PC-3 (cell line): ENCODE results near the gene DOK5. TPM values are rescaled to one million over a fixed set of nuclear protein-coding genes. Genes with fewer than 3 reads are reported as not detected.

Experiments used
- ATAC-seq: fragments of 200-7000 bp; cut with Tn5 transposase; 2 replicates; pipeline ENCODE4 v1.9.1; 2020; ENCODE audit warnings: mild to moderate bottlenecking, moderate library complexity
- BruUV-seq: library from RNA; stranded (reverse); fragments of 400-500 nt; replicated peaks from 2 replicates; lab custom pipeline; 2021; lab: Mats Ljungman, UMichigan
- CTCF ChIA-PET: fragments of 300-600 bp; sonication (Branson Sonifier 250); formaldehyde crosslinking; loops from one replicate; lab custom pipeline; 2022; ENCODE audit warnings: antibody characterized with exemption; lab: Charles Lee
- POLR2A ChIA-PET: fragments of 300-600 bp; sonication (Branson Sonifier 250); formaldehyde crosslinking; loops from one replicate; lab custom pipeline; 2022; ENCODE audit warnings: antibody characterized with exemption; ENCODE audit not compliant: unreplicated experiment; lab: Charles Lee
- DNase-seq: peaks from one replicate; pipeline ENCODE4 v3.0.0-alpha.2; 2015
- H2AFZ ChIP-seq: fragments of 300-600 bp; sonication (generic); 2 replicates; pipeline ENCODE4 v1.6.0; 2016; ENCODE audit warnings: antibody characterized with exemption, low read length
- H3F3A ChIP-seq: fragments of 300-600 bp; sonication (generic); one replicate; pipeline ENCODE4 v1.6.0; 2017; ENCODE audit warnings: antibody characterized with exemption, low read length, control low read depth, mild to moderate bottlenecking; ENCODE audit not compliant: unreplicated experiment
- H3K27ac ChIP-seq: fragments of 300-600 bp; sonication (generic); 2 replicates; pipeline ENCODE4 v1.5.1; 2016; ENCODE audit warnings: mild to moderate bottlenecking, low read length
- H3K27me3 ChIP-seq: fragments of 300-600 bp; sonication (generic); 2 replicates; pipeline ENCODE4 v1.6.1; 2016; ENCODE audit warnings: low read length, mixed read lengths
- H3K36me3 ChIP-seq: fragments of 300-600 bp; sonication (generic); 2 replicates; pipeline ENCODE4 v1.6.1; 2016; ENCODE audit warnings: low read depth, mixed run types, low read length, mixed read lengths
- H3K4me1 ChIP-seq: fragments of 300-600 bp; sonication (generic); 2 replicates; pipeline ENCODE4 v1.5.1; 2016; ENCODE audit warnings: low read length; ENCODE audit not compliant: insufficient read depth
- H3K4me2 ChIP-seq: fragments of 300-600 bp; sonication (generic); 2 replicates; pipeline ENCODE4 v1.6.0; 2016; ENCODE audit warnings: low read length
- H3K4me3 ChIP-seq: fragments of 300-600 bp; sonication (generic); 2 replicates; pipeline ENCODE4 v1.5.1; 2016; ENCODE audit warnings: mild to moderate bottlenecking, low read length, mixed read lengths
- H3K79me2 ChIP-seq: fragments of 300-600 bp; sonication (generic); 2 replicates; pipeline ENCODE4 v1.6.1; 2017; ENCODE audit warnings: low read length, mixed read lengths
- H3K9ac ChIP-seq: fragments of 300-600 bp; sonication (generic); 2 replicates; pipeline ENCODE4 v1.6.0; 2016; ENCODE audit warnings: mild to moderate bottlenecking, low read length
- H3K9me2 ChIP-seq: fragments of 300-600 bp; sonication (generic); replicated peaks from 2 replicates; pipeline ENCODE4 v1.6.1; 2016; ENCODE audit warnings: mixed run types, low read length, mixed read lengths
- H3K9me3 ChIP-seq: fragments of 300-600 bp; sonication (generic); 2 replicates; pipeline ENCODE4 v1.6.1; 2016; ENCODE audit warnings: low read length, mixed read lengths
- H4K20me1 ChIP-seq: fragments of 300-600 bp; sonication (generic); 2 replicates; pipeline ENCODE4 v1.6.1; 2016; ENCODE audit warnings: low read length, mixed read lengths
- CTCF ChIP-seq: fragments of 300-600 bp; sonication (generic); conservative IDR thresholded peaks from 2 replicates; pipeline ENCODE4 v1.5.1; 2017; ENCODE audit warnings: antibody characterized with exemption, low read depth, mild to moderate bottlenecking, low read length
- EZH2 ChIP-seq: fragments of 300-600 bp; sonication (generic); IDR thresholded peaks from one replicate; pipeline ENCODE4 v1.6.1; 2017; ENCODE audit warnings: antibody characterized with exemption, mild to moderate bottlenecking, low read length; ENCODE audit not compliant: unreplicated experiment
- EZH2phosphoT487 ChIP-seq: fragments of 300-600 bp; sonication (generic); IDR thresholded peaks from 2 replicates; pipeline ENCODE4 v1.6.1; 2018; ENCODE audit warnings: mild to moderate bottlenecking, antibody characterized with exemption, low read length, borderline replicate concordance
- intact Hi-C: fragments of 100-400 bp; cut with micrococcal nuclease; formaldehyde crosslinking; loops from 2 replicates; pipeline ENCODE4 v1.9.0; 2023
- total RNA-seq: library from RNA; depleted of rRNA; stranded (reverse); fragments of >200 nt; gene quantifications from 2 replicates; pipeline ENCODE4 v1.2.3, GENCODE V29; 2014

Gene DOK5
- total RNA-seq, 1 experiment from 2014 or later: not detected

DNA sequence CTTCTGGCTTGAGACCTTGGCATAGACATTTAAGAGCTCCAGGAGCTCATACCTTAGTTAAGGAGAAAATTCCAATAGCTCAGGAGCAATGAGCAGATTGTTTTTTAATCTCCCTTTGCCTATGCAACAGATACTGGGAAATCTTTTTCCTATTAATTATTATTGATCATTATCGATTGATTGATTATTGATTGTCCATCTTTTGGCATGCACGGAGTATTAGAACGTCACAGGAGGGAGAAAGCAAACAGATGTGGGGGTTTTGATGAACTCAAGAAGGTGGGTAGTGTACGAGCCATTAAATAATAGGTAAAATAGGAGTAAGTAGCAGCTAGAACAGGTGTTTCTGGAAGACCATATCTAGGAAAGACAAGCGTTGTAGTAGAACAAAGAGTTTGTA lies 205.0 kb downstream of the DOK5 start:
- H3K4me2 ChIP-seq: no peak overlapping the region
- H3K9me3 ChIP-seq: no peaks in the 10 kb centered on the region
- no peak for ATAC-seq
- H3K27me3 ChIP-seq: peaks cover 30% of the 10 kb centered on the region
- no peak for DNase-seq
- ChIA-PET POLR2A (no interaction called here), CTCF (no interaction called here)
- no peaks in the 10 kb centered on the region for H3F3A ChIP-seq
- intact Hi-C loops: no loop called here
- no peak for TF ChIP-seq EZH2phosphoT487
- TF ChIP-seq CTCF: no peak
- no peak for TF ChIP-seq EZH2
- BruUV-seq: no TSS peak
- no peaks in the 10 kb centered on the region for H3K79me2 ChIP-seq
- H3K27ac ChIP-seq: no peak overlapping the region
- no peak overlapping the region for H3K4me3 ChIP-seq
- H3K4me1 ChIP-seq: no peaks in the 10 kb centered on the region
- no peaks in the 10 kb centered on the region for H3K36me3 ChIP-seq
- no peak overlapping the region for H3K9ac ChIP-seq
- H3K9me2 ChIP-seq: no peaks in the 10 kb centered on the region
- no peak overlapping the region for H2AFZ ChIP-seq
- H4K20me1 ChIP-seq: no peaks in the 10 kb centered on the region

GRCh38 chr20:54680872-54681619 lies 205.7 kb downstream of the DOK5 start:
- ATAC-seq (no peak), DNase-seq (peak; percentile 75)
- ChIA-PET POLR2A (no interaction called here), CTCF (no interaction called here)
- intact Hi-C loops: no loop called here
- Histone ChIP-seq H3K36me3 (no peaks in the 10 kb centered on the region), H3K9me3 (no peaks in the 10 kb centered on the region), H3K4me2 (no peak overlapping the region), H4K20me1 (no peaks in the 10 kb centered on the region), H3F3A (no peaks in the 10 kb centered on the region), H3K4me3 (no peak overlapping the region), H3K27ac (no peak overlapping the region), H3K27me3 (peaks cover 30% of the 10 kb centered on the region), H3K4me1 (no peaks in the 10 kb centered on the region), H2AFZ (no peak overlapping the region), H3K79me2 (no peaks in the 10 kb centered on the region), H3K9ac (no peak overlapping the region), H3K9me2 (no peaks in the 10 kb centered on the region)
- no TSS peak for BruUV-seq
- no peak for TF ChIP-seq EZH2phosphoT487
- TF ChIP-seq CTCF: peak; percentile 94
- no peak for TF ChIP-seq EZH2

- BruUV-seq: no TSS peak
- intact Hi-C loops: no loop called here
- Histone ChIP-seq H3K36me3 (no peaks in the 10 kb centered on the region), H3K4me2 (no peak overlapping the region), H3F3A (no peaks in the 10 kb centered on the region), H4K20me1 (no peaks in the 10 kb centered on the region), H3K27me3 (peaks cover 30% of the 10 kb centered on the region), H3K27ac (no peak overlapping the region), H3K9me3 (no peaks in the 10 kb centered on the region), H2AFZ (no peak overlapping the region), H3K4me1 (no peaks in the 10 kb centered on the region), H3K79me2 (no peaks in the 10 kb centered on the region), H3K4me3 (no peak overlapping the region), H3K9ac (no peak overlapping the region), H3K9me2 (no peaks in the 10 kb centered on the region)
- ATAC-seq (no peak), DNase-seq (no peak)
- ChIA-PET POLR2A (no interaction called here), CTCF (interaction anchor here (0.6 kb wide), 1 partner anchor 1925 kb away, joined by 3 read pairs; no protein-coding TSS in a partner anchor)
- no peak for TF ChIP-seq EZH2
- TF ChIP-seq CTCF: no peak
- no peak for TF ChIP-seq EZH2phosphoT487
These were observed 206.5 kb downstream of the DOK5 start for GRCh38 chr20:54681869-54682268.
